ENCODE results near the gene SERINC5. TPM values are rescaled to one million over a fixed set of nuclear protein-coding genes. Genes with fewer than 3 reads are reported as not detected.

The SERINC5 gene
- polyA plus RNA-seq, 1 of the 3 experiments (the other 2 are of a cell fraction) = 4.5 TPM

GRCh38 chr5:80070338-80071056 is 185.4 kb downstream of the SERINC5 start:
- no peak for DNase-seq
- Histone ChIP-seq H4K20me1 (ENCODE audit: insufficient read depth) (no peaks in the 10 kb centered on the region), H3F3A (replicated peaks; ENCODE audit: insufficient read depth) (no peaks in the 10 kb centered on the region), H3K79me2 (ENCODE audit: insufficient read depth) (no peaks in the 10 kb centered on the region), H3K27ac (ENCODE audit: low read depth in 2 of 2, low read length in 1 of 2) (no peak overlapping the region), H3K4me3 (ENCODE audit: low read depth in 2 of 2, low read length in 1 of 2) (no peak overlapping the region), H3K4me1 (ENCODE audit: control insufficient read depth in 1 of 2, insufficient read depth in 2 of 2, low read depth in 1 of 2, low read length in 1 of 2) (no peaks in the 10 kb centered on the region; a peak in 1 of 4 replicates), H3K9ac (no peak overlapping the region), H3K4me2 (no peak overlapping the region), H3K36me3 (replicated peaks in 1 of 2; ENCODE audit: control insufficient read depth in 1 of 2, insufficient read depth in 2 of 2, low read length in 1 of 2) (no peaks in the 10 kb centered on the region), H3K9me3 (no peaks in the 10 kb centered on the region), H3K27me3 (ENCODE audit: insufficient read depth) (no peaks in the 10 kb centered on the region), H2AFZ (ENCODE audit: low read depth) (no peak overlapping the region), H3K9me2 (no peaks in the 10 kb centered on the region)
- POLR2A ChIA-PET = no interaction called here
- CTCF ChIA-PET = no interaction called here
- TF ChIP-seq FOXM1 (IDR thresholded peaks at IDR 0.05; ENCODE audit: low read depth) (no peak), PBX3 (IDR thresholded peaks at IDR 0.05) (no peak), YY1 (IDR thresholded peaks at IDR 0.05; ENCODE audit: low read depth) (no peak)
- WGBS (ENCODE audit: low lambda C conversion rate) = 81% methylated on average over 10 of the region's 10 CpGs

DNA sequence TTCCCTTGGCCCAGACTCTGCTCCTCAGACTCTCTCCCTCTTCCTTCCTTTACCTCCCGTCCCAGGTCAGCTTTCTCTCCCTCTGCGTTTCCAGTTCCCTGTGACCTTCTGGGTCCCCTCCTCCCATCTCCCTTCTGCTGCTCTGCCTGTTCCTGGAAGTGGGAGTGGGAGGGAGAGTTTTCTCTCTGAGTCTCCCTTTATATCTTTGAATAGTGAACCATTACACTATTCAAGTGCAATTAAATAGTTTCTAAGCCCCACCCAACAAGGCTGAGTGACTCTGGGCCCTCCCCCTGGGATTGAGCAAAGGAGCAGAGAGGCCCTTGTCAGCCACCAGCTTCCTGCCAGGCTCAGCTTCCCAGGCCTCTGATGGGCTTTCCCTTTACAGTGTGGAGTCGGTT is 185.9 kb downstream of the SERINC5 start:
- no peaks in the 10 kb centered on the region for H3K36me3 ChIP-seq (replicated peaks in 1 of 2; ENCODE audit: control insufficient read depth in 1 of 2, insufficient read depth in 2 of 2, low read length in 1 of 2)
- H2AFZ ChIP-seq (ENCODE audit: low read depth) = no peak overlapping the region
- H3K27ac ChIP-seq (ENCODE audit: low read depth in 2 of 2, low read length in 1 of 2) = no peak overlapping the region
- TF ChIP-seq, protein P1, sequence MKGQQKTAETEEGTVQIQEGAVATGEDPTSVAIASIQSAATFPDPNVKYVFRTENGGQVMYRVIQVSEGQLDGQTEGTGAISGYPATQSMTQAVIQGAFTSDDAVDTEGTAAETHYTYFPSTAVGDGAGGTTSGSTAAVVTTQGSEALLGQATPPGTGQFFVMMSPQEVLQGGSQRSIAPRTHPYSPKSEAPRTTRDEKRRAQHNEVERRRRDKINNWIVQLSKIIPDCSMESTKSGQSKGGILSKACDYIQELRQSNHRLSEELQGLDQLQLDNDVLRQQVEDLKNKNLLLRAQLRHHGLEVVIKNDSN (IDR thresholded peaks at IDR 0.05; ENCODE audit: borderline replicate concordance, low read depth) = no peak
- TF ChIP-seq RCOR1 (IDR thresholded peaks at IDR 0.05; ENCODE audit: low read length) = no peak
- TF ChIP-seq, protein P2, sequence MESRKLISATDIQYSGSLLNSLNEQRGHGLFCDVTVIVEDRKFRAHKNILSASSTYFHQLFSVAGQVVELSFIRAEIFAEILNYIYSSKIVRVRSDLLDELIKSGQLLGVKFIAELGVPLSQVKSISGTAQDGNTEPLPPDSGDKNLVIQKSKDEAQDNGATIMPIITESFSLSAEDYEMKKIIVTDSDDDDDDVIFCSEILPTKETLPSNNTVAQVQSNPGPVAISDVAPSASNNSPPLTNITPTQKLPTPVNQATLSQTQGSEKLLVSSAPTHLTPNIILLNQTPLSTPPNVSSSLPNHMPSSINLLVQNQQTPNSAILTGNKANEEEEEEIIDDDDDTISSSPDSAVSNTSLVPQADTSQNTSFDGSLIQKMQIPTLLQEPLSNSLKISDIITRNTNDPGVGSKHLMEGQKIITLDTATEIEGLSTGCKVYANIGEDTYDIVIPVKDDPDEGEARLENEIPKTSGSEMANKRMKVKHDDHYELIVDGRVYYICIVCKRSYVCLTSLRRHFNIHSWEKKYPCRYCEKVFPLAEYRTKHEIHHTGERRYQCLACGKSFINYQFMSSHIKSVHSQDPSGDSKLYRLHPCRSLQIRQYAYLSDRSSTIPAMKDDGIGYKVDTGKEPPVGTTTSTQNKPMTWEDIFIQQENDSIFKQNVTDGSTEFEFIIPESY (IDR thresholded peaks at IDR 0.05; ENCODE audit: borderline replicate concordance, low read depth) = no peak
- no peak for TF ChIP-seq RXRA (IDR thresholded peaks at IDR 0.05; ENCODE audit: borderline replicate concordance, low read depth)
- TF ChIP-seq RAD21 (IDR thresholded peaks at IDR 0.05; ENCODE audit: low read length) = no peak
- TF ChIP-seq TCF12 (IDR thresholded peaks at IDR 0.05) = no peak
- no peak for TF ChIP-seq EZH2phosphoT487 (IDR thresholded peaks at IDR 0.05; ENCODE audit: borderline replicate concordance, low read depth)
- TF ChIP-seq, protein P3, sequence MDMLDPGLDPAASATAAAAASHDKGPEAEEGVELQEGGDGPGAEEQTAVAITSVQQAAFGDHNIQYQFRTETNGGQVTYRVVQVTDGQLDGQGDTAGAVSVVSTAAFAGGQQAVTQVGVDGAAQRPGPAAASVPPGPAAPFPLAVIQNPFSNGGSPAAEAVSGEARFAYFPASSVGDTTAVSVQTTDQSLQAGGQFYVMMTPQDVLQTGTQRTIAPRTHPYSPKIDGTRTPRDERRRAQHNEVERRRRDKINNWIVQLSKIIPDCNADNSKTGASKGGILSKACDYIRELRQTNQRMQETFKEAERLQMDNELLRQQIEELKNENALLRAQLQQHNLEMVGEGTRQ (IDR thresholded peaks at IDR 0.05; ENCODE audit: borderline replicate concordance, low read depth, low read length) = no peak
- H3K4me3 ChIP-seq (ENCODE audit: low read depth in 2 of 2, low read length in 1 of 2) = no peak overlapping the region
- H3K79me2 ChIP-seq (ENCODE audit: insufficient read depth) = no peaks in the 10 kb centered on the region
- H3F3A ChIP-seq (replicated peaks; ENCODE audit: insufficient read depth) = no peaks in the 10 kb centered on the region
- ChIA-PET POLR2A (no interaction called here), CTCF (interaction anchor here (0.8 kb wide), 1 partner anchor 20 kb away, joined by 4 read pairs; no protein-coding TSS in a partner anchor)
- no peaks in the 10 kb centered on the region for H3K9me3 ChIP-seq
- no peaks in the 10 kb centered on the region for H3K9me2 ChIP-seq
- no peak for DNase-seq
- no peak overlapping the region for H3K9ac ChIP-seq
- no peaks in the 10 kb centered on the region; a peak in 1 of 4 replicates for H3K4me1 ChIP-seq (ENCODE audit: control insufficient read depth in 1 of 2, insufficient read depth in 2 of 2, low read depth in 1 of 2, low read length in 1 of 2)
- no peak overlapping the region for H3K4me2 ChIP-seq
- 79% methylated on average over 3 of the region's 3 CpGs for WGBS (ENCODE audit: low lambda C conversion rate)
- H3K27me3 ChIP-seq (ENCODE audit: insufficient read depth) = no peaks in the 10 kb centered on the region
- H4K20me1 ChIP-seq (ENCODE audit: insufficient read depth) = no peaks in the 10 kb centered on the region
